ENCODE results near the gene ACTL7B. TPM values are rescaled to one million over a fixed set of nuclear protein-coding genes. Genes with fewer than 3 reads are reported as not detected.
"Not testable (repeated sequence)": the region's sequence is repeated elsewhere in the genome, so short reads cannot be mapped to it uniquely, and the experiment has no call there.

The ACTL7B gene
- total RNA-seq, 2 donors from 2014 or later = not detected

DNA sequence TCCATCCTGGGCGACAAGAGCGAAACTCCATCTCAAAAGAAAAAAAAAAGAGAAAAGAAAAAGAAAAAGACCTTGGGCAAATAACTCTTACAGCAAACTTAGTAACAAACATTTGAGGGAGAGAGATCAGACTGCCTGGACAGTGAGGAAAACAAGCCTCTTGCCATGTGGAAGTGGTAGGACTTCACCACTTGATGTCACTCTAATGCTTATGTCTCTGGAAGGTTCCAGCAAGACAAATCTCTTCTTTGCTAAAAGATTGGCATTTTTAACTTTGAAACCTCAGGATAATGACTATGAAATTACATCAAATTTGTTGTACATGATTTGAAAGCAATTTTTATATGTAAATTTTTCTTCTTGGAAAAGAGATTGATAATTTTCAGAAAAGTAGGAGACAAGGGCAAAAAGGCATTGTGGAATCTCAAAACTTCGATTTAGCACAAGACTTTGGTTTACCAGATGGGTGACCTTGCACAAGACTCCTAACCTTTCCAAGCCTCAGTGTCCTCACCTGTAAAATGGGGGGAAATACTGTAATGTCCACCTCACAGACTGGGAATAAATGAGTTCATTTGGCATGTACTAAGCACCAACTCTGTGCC, 5.4 kb downstream of the ACTL7B start:
- Histone ChIP-seq H3K36me3 (no peaks in the 10 kb centered on the region), H3K4me1 (ENCODE audit: control insufficient read depth in 1 of 2, low read depth in 2 of 2) (no peaks in the 10 kb centered on the region), H3K27ac (no peak overlapping the region), H3K27me3 (replicated peaks; ENCODE audit: insufficient read depth) (no peaks in the 10 kb centered on the region), H3K4me3 (no peak overlapping the region), H3K9me3 (no peaks in the 10 kb centered on the region)
- TF ChIP-seq, protein P1, sequence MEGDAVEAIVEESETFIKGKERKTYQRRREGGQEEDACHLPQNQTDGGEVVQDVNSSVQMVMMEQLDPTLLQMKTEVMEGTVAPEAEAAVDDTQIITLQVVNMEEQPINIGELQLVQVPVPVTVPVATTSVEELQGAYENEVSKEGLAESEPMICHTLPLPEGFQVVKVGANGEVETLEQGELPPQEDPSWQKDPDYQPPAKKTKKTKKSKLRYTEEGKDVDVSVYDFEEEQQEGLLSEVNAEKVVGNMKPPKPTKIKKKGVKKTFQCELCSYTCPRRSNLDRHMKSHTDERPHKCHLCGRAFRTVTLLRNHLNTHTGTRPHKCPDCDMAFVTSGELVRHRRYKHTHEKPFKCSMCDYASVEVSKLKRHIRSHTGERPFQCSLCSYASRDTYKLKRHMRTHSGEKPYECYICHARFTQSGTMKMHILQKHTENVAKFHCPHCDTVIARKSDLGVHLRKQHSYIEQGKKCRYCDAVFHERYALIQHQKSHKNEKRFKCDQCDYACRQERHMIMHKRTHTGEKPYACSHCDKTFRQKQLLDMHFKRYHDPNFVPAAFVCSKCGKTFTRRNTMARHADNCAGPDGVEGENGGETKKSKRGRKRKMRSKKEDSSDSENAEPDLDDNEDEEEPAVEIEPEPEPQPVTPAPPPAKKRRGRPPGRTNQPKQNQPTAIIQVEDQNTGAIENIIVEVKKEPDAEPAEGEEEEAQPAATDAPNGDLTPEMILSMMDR (IDR thresholded peaks at IDR 0.05) = no peak
- DNase-seq (ENCODE audit: low spot score) (no peak), ATAC-seq (ENCODE audit: insufficient number of reproducible peaks, low FRiP score, low read depth) (no peak)

- H3K27ac ChIP-seq; H3K27me3 ChIP-seq (replicated peaks; ENCODE audit: insufficient read depth); H3K4me3 ChIP-seq; ATAC-seq (ENCODE audit: insufficient number of reproducible peaks, low FRiP score, low read depth); H3K36me3 ChIP-seq; DNase-seq (ENCODE audit: low spot score); H3K9me3 ChIP-seq; H3K4me1 ChIP-seq (ENCODE audit: control insufficient read depth in 1 of 2, low read depth in 2 of 2): not testable (repeated sequence)
These were observed 7.5 kb downstream of the ACTL7B start for GRCh38 chr9:108848296-108848695.

- DNase-seq (ENCODE audit: low spot score) = no peak
- H3K27ac ChIP-seq = no peak overlapping the region
- no peaks in the 10 kb centered on the region for H3K36me3 ChIP-seq
- no peaks in the 10 kb centered on the region for H3K4me1 ChIP-seq (ENCODE audit: control insufficient read depth in 1 of 2, low read depth in 2 of 2)
- H3K4me3 ChIP-seq = no peak overlapping the region
- H3K27me3 ChIP-seq (replicated peaks; ENCODE audit: insufficient read depth) = no peaks in the 10 kb centered on the region
- TF ChIP-seq, protein P1 (IDR thresholded peaks at IDR 0.05) = no peak
- no peak for ATAC-seq (ENCODE audit: insufficient number of reproducible peaks, low FRiP score, low read depth)
- H3K9me3 ChIP-seq = no peaks in the 10 kb centered on the region
These were observed 9.8 kb downstream of the ACTL7B start for GRCh38 chr9:108845947-108846346.

DNA sequence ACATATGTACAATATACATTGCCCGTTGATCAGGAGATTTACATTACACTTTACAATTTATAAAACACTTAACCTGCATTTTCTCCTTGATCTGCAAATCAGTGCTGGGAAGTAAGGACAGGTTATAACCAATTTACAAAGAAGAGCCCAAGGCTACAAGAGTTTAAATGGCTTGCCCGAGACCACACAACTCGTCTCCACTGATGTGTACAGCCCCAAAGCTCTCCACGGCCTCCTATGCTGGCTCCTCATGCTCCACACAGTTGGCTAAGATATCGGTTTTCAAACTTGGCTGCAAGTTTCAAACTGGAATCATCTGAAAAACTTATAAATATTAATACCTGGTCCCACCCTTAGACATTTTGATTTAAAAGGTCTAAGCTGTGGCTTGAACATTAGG, 10.3 kb downstream of the ACTL7B start:
- H3K4me3 ChIP-seq = no peak overlapping the region

DNA sequence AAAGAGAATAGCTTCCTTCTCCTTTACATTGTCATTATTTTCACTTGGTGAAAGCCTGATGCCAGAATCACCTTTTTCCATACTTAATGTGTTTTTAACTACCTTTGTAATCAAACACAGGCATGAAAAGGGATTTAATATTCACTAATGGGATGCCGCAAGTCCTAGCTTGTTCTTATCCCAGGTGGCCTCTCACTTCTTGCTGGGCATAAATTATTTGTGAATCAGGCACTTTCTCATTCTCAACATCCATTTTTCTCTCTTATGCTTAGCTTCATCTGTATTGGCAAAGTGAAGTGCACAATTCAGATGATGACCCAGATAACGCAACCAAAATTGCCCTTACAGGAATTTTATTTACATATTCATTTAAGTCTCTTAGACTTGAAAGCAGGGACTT, 10.9 kb downstream of the ACTL7B start:
- Histone ChIP-seq H3K27me3 (replicated peaks; ENCODE audit: insufficient read depth) (no peaks in the 10 kb centered on the region), H3K36me3 (no peaks in the 10 kb centered on the region), H3K27ac (no peak overlapping the region), H3K4me1 (ENCODE audit: control insufficient read depth in 1 of 2, low read depth in 2 of 2) (no peaks in the 10 kb centered on the region), H3K9me3 (no peaks in the 10 kb centered on the region), H3K4me3 (no peak overlapping the region)
- TF ChIP-seq, protein P1 (IDR thresholded peaks at IDR 0.05) = no peak
- no peak for ATAC-seq (ENCODE audit: insufficient number of reproducible peaks, low FRiP score, low read depth)
- no peak for DNase-seq (ENCODE audit: low spot score)

More for the DNA sequence above, 10.3 kb downstream of the ACTL7B start:
- H3K4me1 ChIP-seq (ENCODE audit: control insufficient read depth in 1 of 2, low read depth in 2 of 2) = no peaks in the 10 kb centered on the region
- no peak overlapping the region for H3K27ac ChIP-seq
- no peaks in the 10 kb centered on the region for H3K36me3 ChIP-seq
- ATAC-seq (ENCODE audit: insufficient number of reproducible peaks, low FRiP score, low read depth) = no peak
- H3K27me3 ChIP-seq (replicated peaks; ENCODE audit: insufficient read depth) = no peaks in the 10 kb centered on the region
- DNase-seq (ENCODE audit: low spot score) = no peak
- TF ChIP-seq, protein P1 (IDR thresholded peaks at IDR 0.05) = no peak
- H3K9me3 ChIP-seq = no peaks in the 10 kb centered on the region

GRCh38 chr9:108844391-108844790, 11.4 kb downstream of the ACTL7B start:
- Histone ChIP-seq H3K9me3 (no peaks in the 10 kb centered on the region), H3K27me3 (replicated peaks; ENCODE audit: insufficient read depth) (no peaks in the 10 kb centered on the region), H3K4me3 (no peak overlapping the region), H3K27ac (no peak overlapping the region), H3K4me1 (ENCODE audit: control insufficient read depth in 1 of 2, low read depth in 2 of 2) (no peaks in the 10 kb centered on the region), H3K36me3 (no peaks in the 10 kb centered on the region)
- TF ChIP-seq, protein P1 (IDR thresholded peaks at IDR 0.05) = no peak
- DNase-seq (ENCODE audit: low spot score) (no peak), ATAC-seq (ENCODE audit: insufficient number of reproducible peaks, low FRiP score, low read depth) (no peak)
